ENCODE measurements around the gene SPDYE18.
"Not testable (repeated sequence)": the region's sequence is repeated elsewhere in the genome, so short reads cannot be mapped to it uniquely, and the experiment has no call there.

Gene SPDYE18

GRCh38 chr7:77005461-77006057 lies 56.8 kb downstream of the SPDYE18 start:
- not testable (repeated sequence) for H3K36me3 ChIP-seq (ENCODE audit: insufficient read depth, low read length); H3K4me3 ChIP-seq (ENCODE audit: low read depth, low read length); H3K27ac ChIP-seq (ENCODE audit: low read depth, low read length); H2AFZ ChIP-seq (ENCODE audit: low read length, unreplicated experiment); H3K79me2 ChIP-seq (ENCODE audit: control insufficient read depth, insufficient read depth, low read length, unreplicated experiment); H3K27me3 ChIP-seq (ENCODE audit: insufficient read depth, low read length); H3K4me1 ChIP-seq (ENCODE audit: control insufficient read depth, insufficient read depth, low read length, unreplicated experiment)

- not testable (repeated sequence) for H3K27ac ChIP-seq (ENCODE audit: low read depth, low read length); H3K4me1 ChIP-seq (ENCODE audit: control insufficient read depth, insufficient read depth, low read length, unreplicated experiment); H3K79me2 ChIP-seq (ENCODE audit: control insufficient read depth, insufficient read depth, low read length, unreplicated experiment); H3K36me3 ChIP-seq (ENCODE audit: insufficient read depth, low read length); H3K27me3 ChIP-seq (ENCODE audit: insufficient read depth, low read length); H3K4me3 ChIP-seq (ENCODE audit: low read depth, low read length); H2AFZ ChIP-seq (ENCODE audit: low read length, unreplicated experiment)
These were observed 58.2 kb downstream of the SPDYE18 start for GRCh38 chr7:77004151-77004550.

GRCh38 chr7:77003241-77003640 lies 59.1 kb downstream of the SPDYE18 start:
- not testable (repeated sequence) for H3K79me2 ChIP-seq (ENCODE audit: control insufficient read depth, insufficient read depth, low read length, unreplicated experiment); H3K4me1 ChIP-seq (ENCODE audit: control insufficient read depth, insufficient read depth, low read length, unreplicated experiment); H2AFZ ChIP-seq (ENCODE audit: low read length, unreplicated experiment); H3K27ac ChIP-seq (ENCODE audit: low read depth, low read length); H3K36me3 ChIP-seq (ENCODE audit: insufficient read depth, low read length); H3K4me3 ChIP-seq (ENCODE audit: low read depth, low read length); H3K27me3 ChIP-seq (ENCODE audit: insufficient read depth, low read length)

DNA sequence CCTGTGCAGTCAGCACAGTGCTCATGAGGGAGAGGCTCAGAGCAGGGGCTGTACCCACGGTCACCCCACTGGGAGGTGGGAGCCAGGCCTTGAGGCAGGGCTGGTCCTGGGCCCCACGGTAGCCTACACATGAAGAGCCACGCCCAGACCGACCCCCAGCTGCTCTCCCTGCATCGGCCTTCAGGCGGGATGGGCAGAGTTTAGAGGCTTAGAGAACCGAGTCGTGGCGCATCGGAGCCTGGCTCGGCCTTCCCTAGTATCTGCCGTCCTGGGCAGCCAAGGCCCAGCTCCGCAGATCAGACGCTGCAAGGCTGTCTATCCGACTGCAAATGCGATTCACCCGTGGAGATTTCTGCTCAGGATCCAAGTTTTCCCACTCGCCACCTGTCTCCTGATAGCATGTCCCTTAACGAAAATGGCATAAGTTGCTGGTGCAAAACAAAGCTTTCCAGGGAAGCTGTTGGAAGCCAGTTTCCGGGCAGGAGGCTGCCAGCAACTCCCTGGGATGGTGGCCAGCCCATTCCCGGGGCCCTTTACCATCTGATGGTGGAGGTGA lies 59.6 kb downstream of the SPDYE18 start:
- H3K79me2 ChIP-seq (ENCODE audit: control insufficient read depth, insufficient read depth, low read length, unreplicated experiment); H3K4me3 ChIP-seq (ENCODE audit: low read depth, low read length); H2AFZ ChIP-seq (ENCODE audit: low read length, unreplicated experiment); H3K27ac ChIP-seq (ENCODE audit: low read depth, low read length); H3K4me1 ChIP-seq (ENCODE audit: control insufficient read depth, insufficient read depth, low read length, unreplicated experiment); H3K27me3 ChIP-seq (ENCODE audit: insufficient read depth, low read length); H3K36me3 ChIP-seq (ENCODE audit: insufficient read depth, low read length): not testable (repeated sequence)

DNA sequence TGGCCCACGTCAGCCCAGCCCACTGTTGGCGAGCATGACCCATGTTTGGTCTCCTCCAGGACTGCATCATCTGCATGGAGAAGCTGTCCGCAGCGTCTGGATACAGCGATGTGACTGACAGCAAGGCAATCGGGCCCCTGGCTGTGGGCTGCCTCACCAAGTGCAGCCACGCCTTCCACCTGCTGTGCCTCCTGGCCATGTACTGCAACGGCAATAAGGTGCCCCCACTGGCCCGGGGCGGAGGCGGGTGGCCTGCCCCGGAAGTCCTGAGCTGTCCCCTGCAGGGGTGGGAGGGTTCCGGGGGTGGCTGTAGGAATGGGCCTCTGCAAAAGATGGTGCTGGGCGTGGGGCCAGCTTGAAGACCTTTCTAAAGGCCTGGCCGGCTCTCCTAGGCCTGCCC lies 60.3 kb downstream of the SPDYE18 start:
- not testable (repeated sequence) for H2AFZ ChIP-seq (ENCODE audit: low read length, unreplicated experiment); H3K27me3 ChIP-seq (ENCODE audit: insufficient read depth, low read length); H3K27ac ChIP-seq (ENCODE audit: low read depth, low read length); H3K4me3 ChIP-seq (ENCODE audit: low read depth, low read length); H3K36me3 ChIP-seq (ENCODE audit: insufficient read depth, low read length); H3K4me1 ChIP-seq (ENCODE audit: control insufficient read depth, insufficient read depth, low read length, unreplicated experiment); H3K79me2 ChIP-seq (ENCODE audit: control insufficient read depth, insufficient read depth, low read length, unreplicated experiment)
